ENCODE measurements around the gene OXSR1.
"Not testable (repeated sequence)": the region's sequence is repeated elsewhere in the genome, so short reads cannot be mapped to it uniquely, and the experiment has no call there.

Gene OXSR1

DNA sequence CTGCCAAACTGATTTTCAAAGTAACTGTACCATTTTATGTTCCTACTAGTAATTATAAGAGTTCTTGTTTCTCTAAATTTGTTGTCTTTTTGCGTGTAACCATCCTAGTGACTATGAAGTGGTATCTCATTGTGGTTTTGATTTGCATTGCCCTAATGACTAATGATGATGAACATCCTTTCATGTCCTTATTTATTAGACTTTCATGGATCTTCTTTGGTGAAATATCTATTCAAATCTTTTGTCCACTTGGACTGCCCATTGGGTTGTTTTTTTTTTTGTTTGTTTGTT lies 3.6 kb downstream of the OXSR1 start:
- no peak for DNase-seq

DNA sequence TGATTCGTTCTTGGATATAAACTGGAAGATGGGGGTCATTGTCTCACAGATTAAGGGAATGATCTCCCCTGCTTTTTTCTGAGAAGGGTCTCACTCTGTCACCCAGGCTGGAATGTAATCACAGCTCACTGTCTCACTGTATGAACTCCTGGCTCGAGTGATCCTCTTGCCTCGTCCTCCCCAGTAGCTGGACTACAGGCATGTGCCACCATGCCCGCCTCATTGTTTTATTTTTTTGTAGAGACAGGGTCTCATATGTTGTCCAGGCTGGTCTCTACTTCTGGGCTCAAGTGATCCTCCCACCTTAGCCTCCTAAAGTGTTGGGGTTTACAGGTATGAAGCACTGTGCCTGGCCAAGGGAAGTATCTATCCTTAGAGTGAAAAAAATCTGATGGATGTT lies 5.4 kb downstream of the OXSR1 start:
- DNase-seq = no peak

DNA sequence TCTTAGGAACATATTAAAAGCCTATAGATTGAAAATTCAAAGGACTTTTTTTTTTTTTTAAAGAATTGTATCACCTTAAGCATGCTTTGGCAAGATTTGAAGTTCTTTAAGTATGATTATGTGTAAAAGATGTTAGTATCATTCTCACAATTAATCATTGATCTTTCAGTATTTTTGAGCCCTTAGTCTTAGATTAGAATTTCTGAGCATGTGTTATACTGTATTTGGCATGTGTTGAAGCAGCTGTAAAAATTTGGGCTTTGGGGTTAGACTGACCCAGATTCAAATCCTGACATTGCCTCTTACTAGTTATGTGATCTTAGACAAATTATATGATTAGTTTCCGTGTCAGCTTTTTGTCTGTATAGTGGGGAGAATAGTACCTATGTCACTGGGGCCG lies 6.3 kb downstream of the OXSR1 start:
- no peak for DNase-seq

DNA sequence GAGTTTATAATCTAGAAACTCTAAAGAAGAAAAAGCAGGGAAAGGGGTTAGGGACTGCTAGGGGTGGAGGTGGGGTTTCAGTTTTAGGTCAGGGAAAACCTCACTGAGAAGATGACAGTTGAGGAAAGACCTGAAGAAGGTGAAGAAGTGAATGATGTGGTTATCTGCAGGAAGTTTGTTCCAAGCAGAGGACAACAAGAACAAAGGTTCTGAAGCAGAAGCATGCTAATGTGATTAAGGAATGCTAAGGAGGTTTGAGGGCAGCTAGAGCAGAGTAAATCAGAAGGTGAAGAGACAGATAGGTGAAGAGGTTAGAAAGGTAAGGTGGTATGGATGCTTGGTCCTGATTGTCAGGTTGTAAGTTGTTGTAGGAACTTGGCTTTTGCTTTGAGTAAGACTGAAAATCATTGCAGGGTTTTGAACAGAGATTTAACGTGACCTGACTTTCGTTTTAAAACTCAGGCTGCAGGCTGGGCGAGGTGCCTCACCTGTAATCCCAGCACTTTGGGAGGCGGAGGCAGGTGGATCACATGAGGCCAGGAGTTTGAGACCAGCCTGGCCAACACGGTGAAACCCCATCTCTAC lies 8.6 kb downstream of the OXSR1 start:
- no peak for DNase-seq

DNA sequence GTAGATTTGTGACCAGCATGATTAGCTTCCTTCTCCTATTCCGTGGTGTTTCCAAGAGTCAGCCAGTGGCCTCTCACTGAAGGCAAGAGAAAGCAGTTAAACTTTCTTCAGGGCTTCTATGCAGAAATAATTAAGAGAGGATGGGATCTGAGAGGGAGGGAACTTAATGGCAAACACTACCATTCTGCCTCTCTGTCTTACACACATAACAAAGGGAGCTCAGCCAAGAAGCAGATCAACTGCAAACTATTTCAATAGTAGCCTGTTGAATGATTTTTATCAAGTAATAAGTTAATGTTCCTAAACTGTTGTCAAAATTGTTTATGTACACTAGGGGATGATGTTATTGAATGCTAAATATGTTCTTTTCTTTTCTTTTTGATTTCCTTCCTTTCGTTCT lies 11.8 kb downstream of the OXSR1 start:
- DNase-seq = no peak

DNA sequence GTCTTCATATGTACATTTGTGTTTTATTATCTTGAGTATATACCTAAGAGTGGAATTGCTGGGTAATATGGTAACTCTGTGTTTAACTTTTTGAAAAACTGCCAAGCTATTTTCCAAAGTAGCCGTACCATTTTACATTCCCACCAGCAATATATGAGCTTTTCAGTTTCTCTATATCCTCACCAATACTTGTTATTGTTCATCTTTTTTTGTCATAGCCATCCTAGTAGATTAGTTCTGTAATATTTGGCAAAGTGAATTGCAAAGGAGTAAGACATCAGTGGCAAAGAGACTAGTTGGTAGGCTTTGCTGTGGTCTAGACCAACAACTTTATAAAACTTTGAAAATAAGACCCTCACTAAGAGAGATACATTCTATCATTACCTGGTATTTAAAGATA lies 21.4 kb downstream of the OXSR1 start:
- no peak for DNase-seq

DNA sequence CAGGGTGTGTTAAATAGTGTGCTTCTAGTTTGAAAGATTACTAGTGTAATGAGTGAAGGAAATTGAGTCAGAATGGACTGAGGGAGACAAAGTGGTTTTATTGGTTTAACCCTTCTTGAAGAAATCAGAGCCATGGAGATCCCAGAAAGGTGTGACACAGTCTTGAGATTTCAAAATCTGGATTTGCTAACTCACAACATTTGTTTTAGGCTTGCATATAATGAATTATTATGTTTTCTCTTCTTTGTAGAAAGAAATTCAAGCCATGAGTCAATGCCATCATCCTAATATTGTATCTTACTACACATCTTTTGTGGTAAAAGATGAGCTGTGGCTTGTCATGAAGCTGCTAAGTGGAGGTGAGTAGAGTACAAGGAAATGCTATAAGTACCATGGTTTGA lies 25.1 kb downstream of the OXSR1 start:
- DNase-seq = no peak

DNA sequence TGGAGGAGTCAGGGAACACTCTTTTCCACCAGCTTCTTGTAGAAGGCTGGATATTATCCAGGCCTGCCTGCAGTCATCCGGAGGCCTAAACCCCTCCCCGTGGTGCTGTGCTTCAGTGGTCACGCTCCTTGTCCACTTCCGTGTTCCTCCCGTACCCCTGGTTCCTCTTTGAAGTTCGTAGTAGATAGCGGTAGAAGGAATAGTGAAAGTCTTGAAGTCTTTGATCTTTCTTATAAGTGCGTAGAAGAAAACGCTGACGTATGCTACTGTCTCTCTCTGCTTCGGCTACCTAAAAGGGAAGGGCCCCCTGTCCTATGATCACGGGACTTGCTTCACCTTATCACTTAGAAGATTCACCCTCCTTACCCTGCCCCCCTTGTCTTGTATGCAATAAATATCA lies 37.6 kb downstream of the OXSR1 start:
- not testable (repeated sequence) for DNase-seq

DNA sequence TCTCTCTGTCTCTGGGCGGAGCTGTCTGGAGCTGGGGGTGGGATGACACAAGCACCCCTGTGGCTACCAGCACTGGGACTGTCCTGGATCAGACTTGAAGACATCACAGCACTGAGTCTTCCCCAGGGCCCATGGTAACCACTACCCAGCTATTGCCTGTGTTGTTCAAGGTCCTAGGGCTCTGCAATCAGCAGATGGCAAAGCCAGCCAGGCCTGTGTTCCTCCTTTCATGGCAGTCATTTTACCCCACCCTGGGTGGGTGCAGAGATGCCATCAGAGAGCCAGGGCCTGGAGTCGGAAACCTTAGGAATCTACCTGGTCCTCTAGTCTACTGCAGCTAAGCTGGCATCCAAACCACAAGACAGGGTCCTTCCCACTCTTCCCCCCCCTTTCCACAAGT lies 38.4 kb downstream of the OXSR1 start:
- no peak for DNase-seq

DNA sequence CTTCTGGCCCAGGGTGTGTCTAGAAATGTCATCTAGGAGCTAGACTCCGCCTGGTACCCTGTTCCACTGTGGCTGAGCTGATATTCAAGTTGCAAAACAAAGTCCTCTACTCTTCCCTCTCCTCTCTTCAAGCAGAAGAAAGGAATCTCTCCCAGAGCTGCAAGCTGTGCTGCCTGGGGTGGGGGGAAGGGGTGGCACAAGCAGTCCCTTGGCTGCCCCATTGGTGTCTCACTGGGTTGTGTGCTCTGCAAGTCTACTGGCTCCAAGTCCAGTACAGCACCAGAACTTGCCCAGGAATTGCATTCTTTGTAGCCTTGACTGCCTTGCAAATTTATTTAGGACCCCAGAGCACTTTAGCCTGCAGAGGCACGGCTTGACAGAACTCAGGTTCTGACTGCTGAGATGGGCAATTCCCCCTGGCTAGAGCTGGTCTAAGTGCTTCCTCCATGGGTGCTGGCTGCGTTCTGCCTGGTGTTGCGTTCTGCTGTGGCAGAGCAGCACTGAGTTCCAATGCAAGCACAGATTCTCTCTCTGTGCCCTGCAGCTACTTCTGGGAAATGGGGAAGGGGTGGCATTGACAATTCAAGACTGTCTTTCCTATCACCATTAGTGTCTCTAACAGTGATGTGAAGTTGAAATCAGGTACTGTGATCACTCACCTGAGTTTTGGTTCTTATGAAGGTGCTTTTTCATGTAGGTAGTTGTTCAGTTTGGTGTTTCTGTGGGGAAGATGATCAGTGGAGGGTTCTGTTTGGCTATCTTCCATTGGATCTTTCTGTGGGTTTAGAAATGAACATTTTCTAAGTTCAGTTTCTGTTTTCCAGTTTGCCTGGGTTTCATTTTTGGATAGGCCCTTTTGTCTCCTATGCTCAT lies 39.5 kb downstream of the OXSR1 start:
- no peak for DNase-seq

DNA sequence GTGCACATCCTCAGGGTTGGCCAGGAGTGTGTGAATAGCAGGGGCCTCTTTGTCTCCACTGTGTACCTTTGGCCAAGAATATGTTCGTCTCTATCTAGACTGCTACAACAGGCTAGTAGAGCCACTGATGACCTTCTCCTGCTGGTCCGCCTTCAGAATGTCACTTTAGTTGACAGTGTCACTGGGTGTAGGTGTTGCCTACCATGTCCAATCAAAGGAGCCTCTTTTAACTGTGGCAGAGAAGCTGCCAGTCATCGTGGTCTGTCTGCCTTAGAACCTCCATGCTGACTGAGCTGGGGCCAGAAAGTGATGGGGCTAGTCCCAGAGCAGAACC lies 40.1 kb downstream of the OXSR1 start:
- no peak for DNase-seq

DNA sequence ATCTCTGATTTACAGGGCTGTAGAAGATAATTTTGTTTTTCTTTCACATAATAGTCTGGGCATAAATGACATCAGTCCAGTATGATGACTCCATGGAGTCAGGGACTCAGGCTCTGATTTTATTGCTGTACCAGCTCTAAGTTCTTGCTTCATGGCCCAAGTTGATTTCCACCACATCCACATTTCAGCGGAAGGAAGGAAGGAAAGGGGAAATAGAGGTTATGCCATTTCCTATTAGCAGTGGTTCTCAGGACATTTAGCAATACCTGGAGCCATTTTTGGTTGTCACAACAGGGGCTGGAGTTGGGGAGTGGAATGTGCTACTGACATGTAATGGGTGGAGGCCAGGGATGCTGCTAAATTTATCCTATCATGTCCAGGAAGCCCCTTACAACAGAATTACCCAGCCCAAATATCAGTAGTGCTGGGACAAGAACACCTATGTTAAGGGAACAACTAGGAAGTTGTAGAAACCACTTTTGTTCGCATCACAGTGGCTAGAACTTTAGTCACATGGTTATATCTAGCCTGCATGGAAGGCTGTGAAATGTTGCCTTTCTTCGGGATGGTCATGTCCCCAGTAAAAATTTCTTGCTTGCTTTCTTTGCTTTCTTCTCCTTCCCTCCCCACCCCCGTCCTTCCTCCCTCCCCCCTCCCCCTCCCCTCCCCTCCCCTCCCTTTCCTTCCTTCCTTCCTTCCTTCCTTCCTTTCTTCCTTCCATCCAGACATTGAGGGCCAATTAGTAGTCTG lies 42.1 kb downstream of the OXSR1 start:
- DNase-seq = no peak

DNA sequence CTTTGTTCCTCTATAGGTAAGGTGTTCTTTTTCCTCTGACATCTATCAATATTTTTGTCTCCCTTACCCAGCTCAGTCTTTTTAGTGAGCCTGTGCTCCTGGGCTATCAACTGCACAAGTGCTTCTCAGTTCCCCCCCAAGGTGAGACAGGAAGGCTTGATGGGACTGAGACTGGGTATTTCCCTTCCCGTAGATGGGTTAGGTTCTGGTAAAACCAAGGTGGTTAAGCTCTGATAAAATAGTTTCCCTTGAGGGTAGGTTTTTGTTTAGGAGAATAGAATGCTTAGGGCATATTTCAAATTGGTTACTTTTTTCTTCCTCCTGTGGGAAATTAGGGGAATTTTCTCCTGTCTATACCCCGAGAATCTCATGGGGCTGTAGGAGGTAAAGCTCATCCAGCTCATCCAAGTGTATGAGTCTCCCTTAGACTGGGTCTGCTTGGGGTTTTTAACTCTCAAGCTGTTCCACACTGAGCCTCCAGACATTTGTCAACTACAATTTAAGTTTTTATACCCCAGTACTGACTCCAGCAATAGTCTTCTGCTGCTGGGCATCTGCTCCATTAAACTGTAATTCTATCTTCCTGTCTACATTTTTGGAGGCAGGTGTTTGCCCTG lies 44.9 kb downstream of the OXSR1 start:
- peak; percentile 30 for DNase-seq

DNA sequence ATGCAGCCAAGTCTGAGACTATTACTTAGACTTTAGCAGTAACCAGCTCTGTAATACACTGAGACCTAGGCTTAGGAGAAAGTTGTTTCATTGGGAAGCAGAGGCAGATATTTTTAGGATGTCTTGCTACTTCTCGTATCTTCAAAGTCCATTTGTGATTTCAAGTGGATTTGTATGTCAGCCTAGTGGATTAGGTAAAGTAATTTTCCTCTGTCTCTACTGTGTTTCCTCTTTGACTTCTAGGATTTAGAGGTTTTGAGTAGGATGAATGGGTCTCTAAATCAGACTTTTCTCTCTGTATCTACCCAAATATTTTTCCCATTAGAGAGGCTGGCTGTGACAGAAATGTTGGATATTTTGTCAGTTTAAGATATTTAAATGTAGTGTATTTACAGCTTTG lies 46.8 kb downstream of the OXSR1 start:
- no peak for DNase-seq

DNA sequence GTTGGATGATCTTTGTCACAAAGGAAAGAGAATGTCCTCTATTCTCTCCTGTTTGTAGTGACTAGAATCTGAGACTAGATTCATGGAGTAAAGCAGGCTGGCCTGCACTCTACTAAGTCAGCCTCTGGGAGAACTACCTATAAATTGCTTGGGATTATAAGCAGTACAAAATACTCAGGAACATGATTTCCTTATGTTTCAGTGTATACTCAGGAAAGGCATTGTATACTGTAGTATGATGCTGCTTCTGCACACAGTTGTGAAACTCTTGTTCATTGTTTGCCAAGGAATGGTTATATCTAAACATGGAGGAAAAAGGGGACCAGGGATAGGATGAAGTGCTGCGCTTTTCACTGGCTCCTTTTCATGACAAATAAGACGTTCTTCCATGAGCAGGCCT lies 49.2 kb downstream of the OXSR1 start:
- DNase-seq = no peak

DNA sequence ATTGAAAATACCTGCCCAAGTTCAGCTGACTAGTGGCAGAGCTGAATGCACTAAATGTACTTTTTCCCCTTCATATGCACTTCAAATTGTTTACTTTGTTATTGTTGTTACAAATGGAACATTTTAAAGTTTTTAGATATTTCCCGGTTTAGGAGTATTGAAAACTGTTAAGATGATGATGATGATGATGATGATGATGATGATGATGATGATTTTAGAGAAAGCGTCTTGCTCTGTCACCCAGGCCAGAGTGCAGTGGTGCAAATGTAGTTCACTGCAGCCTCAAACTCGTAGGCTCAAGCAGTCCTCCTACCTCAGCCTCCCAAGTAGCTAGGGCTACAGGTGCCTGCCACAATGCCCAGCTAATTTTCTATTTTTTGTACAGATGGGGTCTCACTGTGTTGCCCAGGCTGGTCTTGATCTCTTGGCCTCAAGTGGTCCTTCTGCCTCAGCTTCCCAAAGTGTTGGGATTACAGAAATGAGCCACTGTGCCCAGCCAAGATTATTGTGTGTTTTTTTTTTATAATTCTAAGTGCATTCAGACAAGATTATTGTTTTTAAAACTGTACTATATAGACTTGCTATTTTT lies 54.4 kb downstream of the OXSR1 start:
- no peak for DNase-seq

DNA sequence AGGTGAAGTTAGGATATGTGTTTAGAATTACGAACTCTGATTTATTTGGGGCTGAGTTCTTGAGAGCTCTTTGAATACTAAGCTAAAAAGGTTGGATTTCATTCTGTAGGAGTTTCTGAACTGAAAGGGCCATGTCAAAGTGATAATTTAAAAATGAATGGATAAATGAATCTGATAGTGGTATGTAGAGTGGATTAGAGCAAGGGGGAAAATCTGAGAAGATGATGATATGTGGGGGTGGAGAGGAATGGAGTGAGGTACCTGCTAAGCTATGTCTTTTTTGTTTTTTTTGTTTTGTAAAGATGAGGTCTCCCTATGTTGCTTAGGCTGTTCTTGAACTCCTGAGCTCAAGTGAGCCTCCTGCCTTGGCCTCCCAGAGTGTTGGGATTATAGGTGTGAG lies 55.7 kb downstream of the OXSR1 start:
- no peak for DNase-seq

DNA sequence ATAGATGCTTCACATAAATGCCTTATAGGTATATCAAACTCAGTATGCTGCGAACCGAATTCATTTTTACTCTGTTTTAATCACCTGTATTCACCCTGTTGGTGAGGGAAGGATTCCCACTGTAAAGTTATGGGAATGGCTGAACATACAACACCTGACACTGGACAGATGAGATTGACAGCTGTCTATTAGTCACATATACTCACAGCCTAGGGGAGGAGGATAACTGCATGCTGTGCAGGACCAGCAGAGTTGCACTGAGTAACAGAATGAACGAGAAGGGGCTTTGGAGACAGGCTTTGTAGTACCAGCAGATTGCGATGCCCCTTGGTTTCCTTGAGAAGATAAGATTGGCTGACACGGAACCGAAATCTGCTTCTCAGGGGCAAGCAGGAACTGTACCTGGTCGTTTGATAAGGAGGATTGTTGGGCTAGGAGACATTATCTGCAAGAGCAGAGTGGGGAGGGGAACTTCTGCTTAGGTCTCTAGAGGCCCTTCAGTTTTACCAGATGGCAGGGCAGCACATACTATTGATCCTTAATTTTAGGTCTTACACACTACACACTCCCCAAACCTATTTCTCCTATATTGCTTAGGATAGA lies 56.8 kb downstream of the OXSR1 start:
- DNase-seq = no peak

DNA sequence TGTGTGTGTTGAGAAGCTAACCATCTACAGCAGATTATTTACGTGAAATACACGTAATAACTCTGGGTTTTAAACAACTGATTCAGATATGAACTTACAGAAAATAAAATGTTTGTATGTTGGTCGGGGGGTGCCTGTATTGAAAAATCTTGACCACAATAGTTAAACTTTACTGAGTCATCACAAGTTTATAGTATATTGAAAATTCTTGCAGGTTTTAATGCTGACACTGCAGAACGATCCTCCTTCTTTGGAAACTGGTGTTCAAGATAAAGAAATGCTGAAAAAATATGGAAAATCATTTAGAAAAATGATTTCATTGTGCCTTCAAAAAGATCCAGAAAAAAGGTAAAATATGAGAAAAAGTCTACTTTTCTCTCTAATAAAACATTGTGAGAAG lies 59.0 kb downstream of the OXSR1 start:
- DNase-seq = no peak

DNA sequence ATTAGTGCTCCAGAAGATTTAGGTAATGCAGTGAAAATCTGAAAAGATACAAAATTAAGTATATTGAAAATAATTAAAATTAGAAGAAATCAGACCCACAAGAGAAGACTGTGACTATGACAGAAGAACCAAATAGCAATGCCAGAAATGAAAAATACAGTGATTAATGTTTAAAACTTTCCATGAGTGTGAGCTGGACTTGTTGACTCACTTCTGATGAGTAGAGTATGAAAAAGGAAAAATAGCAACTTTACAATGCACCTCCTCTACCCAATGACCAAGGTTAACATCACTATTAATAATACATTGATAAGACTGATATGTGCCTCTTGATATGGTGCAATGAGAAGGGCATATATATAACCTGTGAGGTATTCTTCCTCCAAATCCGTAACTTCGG lies 60.9 kb downstream of the OXSR1 start:
- DNase-seq = no peak

DNA sequence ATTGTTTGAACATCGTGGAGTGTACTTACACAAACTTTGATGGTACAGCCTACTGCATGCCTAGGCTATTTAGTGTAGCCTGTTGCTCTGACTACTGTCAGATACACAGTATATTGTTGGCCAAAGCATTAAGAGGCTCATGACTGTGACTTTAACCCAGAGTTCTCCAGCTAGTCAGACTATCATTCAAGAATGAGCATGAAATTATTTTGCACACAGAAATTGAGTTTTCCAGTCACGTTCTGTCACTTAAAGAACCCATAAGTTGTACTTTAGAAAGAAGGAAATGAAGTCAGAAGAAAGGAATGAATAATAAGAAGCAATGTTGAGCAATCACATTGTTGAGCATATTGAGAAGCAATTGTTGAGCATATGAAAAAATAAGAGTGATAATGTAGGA lies 62.7 kb downstream of the OXSR1 start:
- DNase-seq = no peak

DNA sequence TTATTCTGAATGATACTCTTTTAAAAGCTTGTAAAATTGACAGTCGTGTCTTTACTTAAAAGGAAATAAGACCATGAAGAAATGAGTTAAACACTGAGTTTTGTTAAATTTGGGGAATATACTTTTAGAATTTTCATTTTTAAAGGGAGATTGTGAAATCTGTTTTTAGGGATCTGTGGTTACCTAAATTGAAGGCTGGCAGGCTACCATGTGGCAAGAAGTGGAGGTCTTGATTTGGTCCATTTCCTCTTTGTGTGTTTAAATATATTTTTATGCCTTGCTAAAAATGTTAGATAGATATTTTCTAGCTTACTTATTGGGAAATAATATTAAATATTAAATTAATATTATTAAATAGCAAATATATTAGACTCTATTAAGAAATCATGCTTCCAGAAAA lies 63.7 kb downstream of the OXSR1 start:
- DNase-seq = no peak

DNA sequence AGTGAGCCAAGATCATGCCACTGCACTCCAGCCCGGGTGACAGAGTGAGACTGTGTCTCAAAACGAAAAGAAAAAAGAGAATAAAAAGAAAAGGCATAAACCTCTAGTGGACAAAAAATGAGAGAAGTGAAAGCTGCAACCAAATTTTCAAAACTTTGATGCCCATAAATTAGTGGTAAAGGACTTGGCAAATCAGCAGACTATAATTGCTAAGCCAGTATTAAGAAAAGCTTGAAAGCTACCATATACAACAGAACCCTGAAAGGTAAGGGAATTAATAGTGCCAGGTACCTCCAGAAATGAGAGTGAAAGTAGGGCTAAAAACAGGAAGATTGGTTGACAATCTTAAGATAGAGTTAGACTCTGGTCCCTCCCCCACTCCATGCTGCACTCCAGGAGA lies 67.4 kb downstream of the OXSR1 start:
- no peak for DNase-seq

Data from NCI-H2171 treated with DMSO at 0.1 percent for 48 hours (cell line).